Right lobe of liver (tissue), 6 donors: ENCODE measurements around the gene RELA. TPM values are rescaled to one million over a fixed set of nuclear protein-coding genes. Genes with fewer than 3 reads are reported as not detected.

Experiments used
- ATAC-seq, 4 donors: fragments of 200-7000 bp; cut with Tn5 transposase; one replicate each; pipeline ENCODE4 v1.9.1; 2020; ENCODE audit warnings: mild to moderate bottlenecking in 4 of 4, moderate library complexity in 4 of 4
- DNase-seq, 3 donors: peaks; one replicate each; pipeline ENCODE4 v3.0.0-alpha.2; 2020
- H3K27ac ChIP-seq, 3 donors: fragments of 200-600 bp; one replicate each; pipeline ENCODE4 v1.8.0; 2022
- H3K27me3 ChIP-seq, 2 donors: fragments of 200-600 bp; one replicate each; pipeline ENCODE4 v1.8.0; 2022
- H3K36me3 ChIP-seq, 4 donors: fragments of 200-600 bp; sonication (generic) in 1 of 4; one replicate each; pipeline versions ENCODE4 v1.5.1 to v1.8.0; 2017 to 2022; ENCODE audit warnings: control low read depth in 1 of 4
- H3K4me1 ChIP-seq, 4 donors: fragments of 200-600 bp; sonication (generic) in 1 of 4; one replicate each; pipeline versions ENCODE4 v1.5.1 to v1.8.0; 2017 to 2022; ENCODE audit warnings: control low read depth in 1 of 4
- H3K4me3 ChIP-seq, 3 donors: fragments of 200-600 bp; one replicate each; pipeline ENCODE4 v1.8.0; 2022
- H3K9me3 ChIP-seq, 4 donors: fragments of 200-600 bp; sonication (generic) in 1 of 4; one replicate each; pipeline versions ENCODE4 v1.5.1 to v1.8.0; 2017 to 2022; ENCODE audit warnings: control low read depth in 1 of 4
- CTCF ChIP-seq, 4 donors: fragments of 200-600 bp in 3 of 4; fragments of 450-650 bp in 1 of 4; IDR thresholded peaks; one replicate each; pipeline versions ENCODE4 v1.5.1 to v1.8.0; 2016 to 2022; ENCODE audit warnings: antibody characterized with exemption in 4 of 4, mild to moderate bottlenecking in 2 of 4
- POLR2A ChIP-seq: fragments of 450-650 bp; IDR thresholded peaks from one replicate; pipeline ENCODE4 v1.6.1; 2017; ENCODE audit warnings: antibody characterized with exemption, mild to moderate bottlenecking
- WGBS: methylation state at CpG from one replicate; pipeline ENCODE4 v1.1.6; 2018; ENCODE audit warnings: low coverage, low lambda C conversion rate; ENCODE audit not compliant: insufficient coverage; ENCODE audit errors: missing lambda C conversion rate; 5-methylcytosine and 5-hydroxymethylcytosine counted together
- intact Hi-C, 2 donors: fragments of 100-400 bp; cut with DNase I; formaldehyde crosslinking; loops; one replicate each; pipeline versions ENCODE4 v1.11.2 to v1.14.1; 2022
- total RNA-seq, 6 experiments: library from RNA; depleted of rRNA in 2 of 6; stranded (reverse); fragments of >200 nt in 2 of 6; fragmentation: NEBNext Ultra II Directional in 3 of 6; extraction: Animal tissue kit (Norgen Biotek cat#: 25700) in 3 of 6; gene quantifications; one replicate each; pipeline versions ENCODE4 v1.1.0 to v1.2.4, GENCODE V29; 2016 to 2023
- donor health status: DM: no; HTN: yes; CAD: no.
- donor health status: DM: no; HTN: no; CAD: no.
- donor health status: DM: no; HTN: no; CAD: no.
- donor health status: DM: no; HTN: yes; CAD: no.
- donor health status: DM: no; HTN: yes; CAD: no.

Gene RELA
- total RNA-seq, 6 experiments from 2014 or later, result 27.8 to 51.1 (median 41.9) TPM

- 100% methylated on average over 1 of the region's 25 CpGs for WGBS
- no peaks in the 10 kb centered on the region for H3K27me3 ChIP-seq
- intact Hi-C loops, result loop anchor here (10.0 kb wide), 3 partner anchors 81 to 201 kb away; no protein-coding TSS in a partner anchor
- no peak for TF ChIP-seq CTCF (IDR thresholded peaks at IDR 0.05)
- TF ChIP-seq POLR2A, result no peak
- no peak for ATAC-seq
- no peak overlapping the region for H3K27ac ChIP-seq
- H3K36me3 ChIP-seq, result peaks cover 0 to 59% (median 18%) of the 10 kb centered on the region in 4 donors
- no peaks in the 10 kb centered on the region for H3K9me3 ChIP-seq
- H3K4me3 ChIP-seq, result no peak overlapping the region
- H3K4me1 ChIP-seq, result no peaks in the 10 kb centered on the region
- no peak for DNase-seq
Observed at GRCh38 chr11:65623852-65624616, 38.7 kb downstream of the RELA start.

GRCh38 chr11:65623177-65623576 is 39.5 kb downstream of the RELA start:
- Histone ChIP-seq H3K9me3 (no peaks in the 10 kb centered on the region), H3K27me3 (no peaks in the 10 kb centered on the region), H3K4me1 (no peaks in the 10 kb centered on the region), H3K4me3 (no peak overlapping the region), H3K27ac (no peak overlapping the region), H3K36me3 (peaks cover 0 to 61% (median 22%) of the 10 kb centered on the region in 4 donors)
- ATAC-seq (no peak), DNase-seq (no peak)
- TF ChIP-seq POLR2A (no peak), CTCF (IDR thresholded peaks at IDR 0.05) (no peak)
- 100% methylated on average over 1 of the region's 14 CpGs for WGBS
- intact Hi-C loops, result loop anchor here (10.0 kb wide), 3 partner anchors 82 to 202 kb away; no protein-coding TSS in a partner anchor

GRCh38 chr11:65622011-65622410 is 40.7 kb downstream of the RELA start:
- H3K36me3 ChIP-seq, result peaks cover 0 to 58% (median 16%) of the 10 kb centered on the region in 4 donors
- no peak overlapping the region for H3K4me3 ChIP-seq
- no peaks in the 10 kb centered on the region for H3K27me3 ChIP-seq
- DNase-seq (no peak), ATAC-seq (no peak)
- intact Hi-C loops, result loop anchor here (10.0 kb wide), 3 partner anchors 83 to 203 kb away; no protein-coding TSS in a partner anchor
- WGBS, result no CpG with 5 or more reads among the region's 16 CpGs
- H3K9me3 ChIP-seq, result no peaks in the 10 kb centered on the region
- no peak for TF ChIP-seq POLR2A
- no peak for TF ChIP-seq CTCF (IDR thresholded peaks at IDR 0.05)
- H3K4me1 ChIP-seq, result peaks cover 0 to 1% (median under 1%) of the 10 kb centered on the region in 4 donors
- no peak overlapping the region for H3K27ac ChIP-seq

GRCh38 chr11:65621460-65621859 is 41.3 kb downstream of the RELA start:
- Histone ChIP-seq H3K27me3 (no peaks in the 10 kb centered on the region), H3K4me3 (no peak overlapping the region), H3K9me3 (no peaks in the 10 kb centered on the region), H3K4me1 (peaks cover 0 to 7% (median 3%) of the 10 kb centered on the region in 4 donors), H3K36me3 (peaks cover 0 to 52% (median 14%) of the 10 kb centered on the region in 4 donors), H3K27ac (no peak overlapping the region)
- DNase-seq (no peak), ATAC-seq (no peak)
- intact Hi-C loops, result loop anchor here (10.0 kb wide), 3 partner anchors 83 to 203 kb away; no protein-coding TSS in a partner anchor
- TF ChIP-seq POLR2A (no peak), CTCF (IDR thresholded peaks at IDR 0.05) (no peak)
- WGBS, result 98% methylated on average over 13 of the region's 14 CpGs
